GM12878 (cell line): ENCODE data around the gene OSBPL3. TPM values are rescaled to one million over a fixed set of nuclear protein-coding genes. Genes with fewer than 3 reads are reported as not detected.

Source experiments
- ATAC-seq: fragments of 200-7000 bp; cut with Tn5 transposase; 3 replicates; pipeline ENCODE4 v1.9.1; 2020; ENCODE audit warnings: mild to moderate bottlenecking, moderate library complexity
- BruUV-seq: library from RNA; stranded (reverse); fragments of 400-500 nt; replicated peaks from 2 replicates; lab custom pipeline; 2021; lab: Mats Ljungman, UMichigan
- CTCF ChIA-PET: fragments of 300-600 bp; sonication (Branson Sonifier 250); formaldehyde crosslinking; extraction: SDS; loops from one replicate; lab custom pipeline; 2021; ENCODE audit warnings: inconsistent platforms; lab: Yijun Ruan, JAX
- POLR2A ChIA-PET: fragments of 350-600 bp; formaldehyde crosslinking; extraction: SDS; loops from one replicate; lab custom pipeline; 2021; ENCODE audit warnings: inconsistent platforms; lab: Charles Lee
- RAD21 ChIA-PET: fragments of 300-600 bp; sonication (Branson Sonifier 250); formaldehyde crosslinking; loops from one replicate; lab custom pipeline; 2023; ENCODE audit warnings: antibody characterized with exemption; ENCODE audit not compliant: unreplicated experiment; lab: Charles Lee
- SMC1A ChIA-PET: fragments of 300-600 bp; sonication (Branson Sonifier 250); formaldehyde crosslinking; loops from one replicate; lab custom pipeline; 2023; ENCODE audit not compliant: unreplicated experiment, uncharacterized antibody; lab: Charles Lee
- DNase-seq: peaks from one replicate; pipeline ENCODE4 v3.0.0-alpha.2; 2011; ENCODE audit warnings: low read depth, low spot score
- FAIRE-seq: peaks from 3 replicates; lab custom pipeline; 2011; peaks lifted over from hg19 to GRCh38; lab: Jason Lieb, UNC
- H2AFZ ChIP-seq: 2 replicates; pipeline ENCODE4 v1.6.0; 2011; ENCODE audit warnings: low read depth, low read length, control low read depth; ENCODE audit not compliant: control insufficient read depth
- H3K27ac ChIP-seq: 2 replicates; pipeline ENCODE4 v1.5.1; 2011; ENCODE audit warnings: control low read depth; ENCODE audit not compliant: control insufficient read depth, insufficient read depth
- H3K27me3 ChIP-seq, 2 experiments: replicated peaks in 1 of 2; 2 replicates each; pipeline versions ENCODE4 v1.6.0 to v1.6.1; 2011; ENCODE audit warnings: low read length in 1 of 2; ENCODE audit not compliant: control insufficient read depth in 2 of 2, insufficient read depth in 2 of 2
- H3K36me3 ChIP-seq, 2 experiments: 2 replicates each; pipeline ENCODE4 v1.5.1; 2011; ENCODE audit warnings: low read length in 1 of 2; ENCODE audit not compliant: control insufficient read depth in 2 of 2, insufficient read depth in 2 of 2
- H3K4me1 ChIP-seq: 2 replicates; pipeline ENCODE4 v1.6.1; 2011; ENCODE audit warnings: mild to moderate bottlenecking, low read length, moderate library complexity, mixed read lengths; ENCODE audit not compliant: control insufficient read depth, insufficient read depth
- H3K4me2 ChIP-seq: 2 replicates; pipeline ENCODE4 v1.6.0; 2011; ENCODE audit warnings: control low read depth; ENCODE audit not compliant: control insufficient read depth, insufficient read depth
- H3K4me3 ChIP-seq: fragments of 200-600 bp; sonication (generic); 2 replicates; pipeline ENCODE4 v1.5.1; 2016
- H3K79me2 ChIP-seq: 2 replicates; pipeline ENCODE4 v1.6.0; 2011; ENCODE audit warnings: low read length; ENCODE audit not compliant: control insufficient read depth, insufficient read depth
- H3K9ac ChIP-seq: 2 replicates; pipeline ENCODE4 v1.8.0; 2011; ENCODE audit warnings: low read length, control low read depth, mixed read lengths; ENCODE audit not compliant: control insufficient read depth, insufficient read depth
- H3K9me3 ChIP-seq: replicated peaks from 3 replicates; pipeline ENCODE4 v1.5.1; 2011; ENCODE audit warnings: mild to moderate bottlenecking, low read length; ENCODE audit not compliant: control insufficient read depth, insufficient read depth
- H4K20me1 ChIP-seq: 2 replicates; pipeline ENCODE4 v1.6.0; 2011; ENCODE audit not compliant: control insufficient read depth, insufficient read depth
- CBX3 ChIP-seq: fragments of 200-600 bp; sonication (generic); IDR thresholded peaks from 2 replicates; pipeline ENCODE4 v1.6.1; 2016; ENCODE audit warnings: low read depth, borderline replicate concordance
- CUX1 ChIP-seq: IDR thresholded peaks from 2 replicates; pipeline ENCODE4 v1.6.1; 2012; ENCODE audit warnings: improper control_type of control experiment, low read depth, low read length; ENCODE audit not compliant: insufficient replicate concordance
- ESRRA ChIP-seq: IDR thresholded peaks from 2 replicates; pipeline ENCODE4 v1.6.1; 2012; ENCODE audit warnings: mild to moderate bottlenecking, low read length, improper control_type of control experiment
- GATAD2B ChIP-seq: fragments of 450-650 bp; conservative IDR thresholded peaks from 2 replicates; pipeline ENCODE4 v1.6.1; 2017; ENCODE audit warnings: low read depth, mild to moderate bottlenecking, moderate library complexity
- HCFC1 ChIP-seq: fragments of 150-350 bp; IDR thresholded peaks from 2 replicates; pipeline ENCODE4 v1.6.1; 2014; ENCODE audit warnings: low read length
- KDM1A ChIP-seq: fragments of 200-600 bp; sonication (generic); IDR thresholded peaks from 2 replicates; pipeline ENCODE4 v1.6.1; 2016; ENCODE audit warnings: borderline replicate concordance
- NR2F1 ChIP-seq: fragments of 450-650 bp; conservative IDR thresholded peaks from 2 replicates; pipeline ENCODE4 v1.6.1; 2017; ENCODE audit warnings: mild to moderate bottlenecking
- PAX5 ChIP-seq: IDR thresholded peaks from 2 replicates; pipeline ENCODE4 v1.6.1; 2011; ENCODE audit warnings: low read depth, low read length, borderline replicate concordance
- PKNOX1 ChIP-seq: fragments of 450-650 bp; IDR thresholded peaks from 2 replicates; pipeline ENCODE4 v1.6.1; 2016; ENCODE audit warnings: mild to moderate bottlenecking
- SMAD5 ChIP-seq: IDR thresholded peaks from 2 replicates; pipeline ENCODE4 v1.6.1; 2016; ENCODE audit warnings: antibody characterized with exemption, low read depth
- STAT1 ChIP-seq: fragments of 450-650 bp; conservative IDR thresholded peaks from 2 replicates; pipeline ENCODE4 v1.6.1; 2014; ENCODE audit warnings: antibody characterized with exemption, mild to moderate bottlenecking
- TAF1 ChIP-seq: IDR thresholded peaks from 2 replicates; pipeline ENCODE4 v1.6.1; 2011; ENCODE audit warnings: mild to moderate bottlenecking, low read depth, low read length, borderline replicate concordance
- ZBED1 ChIP-seq: IDR thresholded peaks from 2 replicates; pipeline ENCODE4 v1.6.1; 2016; ENCODE audit warnings: borderline replicate concordance
- ZBTB4 ChIP-seq: fragments of 450-650 bp; formaldehyde crosslinking; IDR thresholded peaks from 2 replicates; pipeline ENCODE4 v1.4.0; 2022; ENCODE audit warnings: mild to moderate bottlenecking, moderate library complexity
- ZZZ3 ChIP-seq: IDR thresholded peaks from 2 replicates; pipeline ENCODE4 v1.6.1; 2011; ENCODE audit warnings: low read depth; ENCODE audit not compliant: control insufficient read depth, insufficient read length
- WGBS: methylation state at CpG from one replicate; pipeline ENCODE4 v1.1.6; 2016; ENCODE audit warnings: low lambda C conversion rate; ENCODE audit not compliant: insufficient replicate concordance, insufficient coverage; ENCODE audit errors: missing lambda C conversion rate; 5-methylcytosine and 5-hydroxymethylcytosine counted together
- in situ Hi-C: fragments of 300-500 bp; cut with MboI; formaldehyde crosslinking; loops from 9 replicates; pipeline ENCODE4 v1.14.3; 2018; ENCODE audit warnings: mixed read lengths
- intact Hi-C: fragments of 100-400 bp; cut with micrococcal nuclease; formaldehyde crosslinking; loops from one replicate; pipeline ENCODE4 v1.14.2; 2022; ENCODE audit not compliant: unreplicated experiment
- polyA plus RNA-seq, 11 experiments: library from polyadenylated mRNA; depleted of rRNA in 4 of 11; unstranded in 6 of 11; stranded (reverse) in 5 of 11; fragments of >200 nt; fragmentation: Nextera tagmentation in 4 of 11; fragmentation: Illumina TruSeq in 1 of 11; extraction: Ambion mirVana in 4 of 11; extraction: Trizol in 1 of 11; gene quantifications; 1 replicate in 1 of 11; 2 replicates in 10 of 11; pipeline versions ENCODE4 v1.2.1 to v1.2.3, GENCODE V29; 2011 to 2016; ENCODE audit warnings: inconsistent platforms in 2 of 11, missing spikeins in 2 of 11, low read depth in 1 of 11
- total RNA-seq, 4 experiments: library from RNA; depleted of rRNA in 3 of 4; stranded (reverse); fragments of >200 nt in 3 of 4; fragmentation: Illumina TruSeq in 1 of 4; extraction: Trizol in 1 of 4; gene quantifications; 2 replicates each; pipeline versions ENCODE4 v1.2.1 to v1.2.3, GENCODE V29; 2013 to 2021

OSBPL3 gene
- total and polyA plus RNA-seq, 10 of the 15 experiments (the other 5 are each of a cell fraction or from before 2014, with no cell fraction given) = 6.1 to 46.6 (median 27.0) TPM

GRCh38 chr7:24899905-24900304 is 80.1 kb downstream of the OSBPL3 start:
- Histone ChIP-seq H3K27ac (peak overlapping the region; percentile 68), H3K79me2 (peaks cover 61% of the 10 kb centered on the region)
- no peak for TF ChIP-seq TAF1
- 0 out of 2 replicates have a peak, but pooled peaks have one; percentile 41 for TF ChIP-seq ZBED1
- TF ChIP-seq CBX3 = no peak
- TF ChIP-seq ZZZ3 = no peak
- TF ChIP-seq GATAD2B = peak; percentile 90; the same call in 1 of the 2 replicates
- TF ChIP-seq STAT1 = no peak
- TF ChIP-seq KDM1A = no peak
- no peak for TF ChIP-seq ESRRA
- TF ChIP-seq HCFC1 = no peak
- peak; percentile 72 for TF ChIP-seq PAX5
- no peak for TF ChIP-seq CUX1
- TF ChIP-seq SMAD5 = no peak
- TF ChIP-seq PKNOX1 = no peak
- peak; percentile 93 for TF ChIP-seq NR2F1
- TF ChIP-seq ZBTB4 (CRISPR knock-in tag) = no peak

More at GRCh38 chr7:24899905-24900304, 80.1 kb downstream of the OSBPL3 start:
- FAIRE-seq = no peak
- H2AFZ ChIP-seq = no peak overlapping the region
- peak; percentile 75 for DNase-seq
- H3K4me2 ChIP-seq = peak overlapping the region; percentile 66
- no peaks in the 10 kb centered on the region for H3K9me3 ChIP-seq
- no TSS peak for BruUV-seq
- H3K4me3 ChIP-seq = 0 out of 2 replicates have a peak overlapping the region, but pooled peaks have one; percentile 11
- ChIA-PET POLR2A (interaction anchor here (1.2 to 3.6 kb wide), 5 partner anchors 10 to 79 kb away, joined by 4 to 29 read pairs (median 4); no protein-coding TSS in a partner anchor), RAD21 (interaction anchor here (1.0 to 3.0 kb wide), 14 partner anchors 8 to 79 kb away, joined by 3 to 22 read pairs (median 4); no protein-coding TSS in a partner anchor), SMC1A (interaction anchor here (0.9 to 5.6 kb wide), 22 partner anchors 8 to 195 kb away, joined by 3 to 93 read pairs (median 6); partner anchors contain the start of gene OSBPL3), CTCF (interaction anchor here (0.6 to 11.5 kb wide), 9 partner anchors 11 to 1257 kb away, joined by 3 to 116 read pairs (median 6); partner anchors contain the start of gene OSBPL3)
- H3K4me1 ChIP-seq = peaks cover 46% of the 10 kb centered on the region
- 11% methylated on average over 4 of the region's 4 CpGs for WGBS
- no peaks in the 10 kb centered on the region for H4K20me1 ChIP-seq
- in situ Hi-C loops = loop anchor here (25.0 kb wide), 1 partner anchor 1062 kb away; no protein-coding TSS in a partner anchor
- H3K9ac ChIP-seq = no peak overlapping the region
- no peaks in the 10 kb centered on the region for H3K27me3 ChIP-seq
- peak; percentile 78 for ATAC-seq
- intact Hi-C loops = loop anchor here (1.0 to 5.0 kb wide), 3 partner anchors 66 to 192 kb away; no protein-coding TSS in a partner anchor
- H3K36me3 ChIP-seq = no peaks in the 10 kb centered on the region
